ENCODE measurements around the gene PRDM16. TPM values are rescaled to one million over a fixed set of nuclear protein-coding genes. Genes with fewer than 3 reads are reported as not detected.

Gene PRDM16
- total and polyA plus RNA-seq, 2 experiments from 2014 or later, result 0.14 to 0.16 TPM

DNA sequence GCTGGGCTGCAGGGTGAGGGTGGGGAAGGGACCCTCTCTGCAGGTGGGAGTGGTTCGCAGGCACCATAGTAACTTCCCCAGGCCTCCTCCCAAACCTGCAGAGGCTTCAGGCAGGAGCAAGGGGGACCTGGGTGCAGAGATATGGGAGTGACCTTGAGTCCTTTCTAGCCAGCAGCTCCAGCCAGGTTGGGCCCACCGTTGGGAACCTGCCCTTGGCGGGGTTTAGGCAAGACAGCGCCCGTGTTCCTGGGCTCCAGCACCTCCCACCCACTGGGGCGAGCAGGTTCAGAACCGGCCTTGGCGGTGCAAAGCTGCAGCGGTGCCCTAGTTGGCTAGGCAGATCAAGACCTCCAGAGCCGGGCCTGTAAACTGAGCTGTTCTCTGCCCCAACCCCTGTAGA lies 2.2 kb upstream of the PRDM16 start (continued):
- TF ChIP-seq, protein P1, sequence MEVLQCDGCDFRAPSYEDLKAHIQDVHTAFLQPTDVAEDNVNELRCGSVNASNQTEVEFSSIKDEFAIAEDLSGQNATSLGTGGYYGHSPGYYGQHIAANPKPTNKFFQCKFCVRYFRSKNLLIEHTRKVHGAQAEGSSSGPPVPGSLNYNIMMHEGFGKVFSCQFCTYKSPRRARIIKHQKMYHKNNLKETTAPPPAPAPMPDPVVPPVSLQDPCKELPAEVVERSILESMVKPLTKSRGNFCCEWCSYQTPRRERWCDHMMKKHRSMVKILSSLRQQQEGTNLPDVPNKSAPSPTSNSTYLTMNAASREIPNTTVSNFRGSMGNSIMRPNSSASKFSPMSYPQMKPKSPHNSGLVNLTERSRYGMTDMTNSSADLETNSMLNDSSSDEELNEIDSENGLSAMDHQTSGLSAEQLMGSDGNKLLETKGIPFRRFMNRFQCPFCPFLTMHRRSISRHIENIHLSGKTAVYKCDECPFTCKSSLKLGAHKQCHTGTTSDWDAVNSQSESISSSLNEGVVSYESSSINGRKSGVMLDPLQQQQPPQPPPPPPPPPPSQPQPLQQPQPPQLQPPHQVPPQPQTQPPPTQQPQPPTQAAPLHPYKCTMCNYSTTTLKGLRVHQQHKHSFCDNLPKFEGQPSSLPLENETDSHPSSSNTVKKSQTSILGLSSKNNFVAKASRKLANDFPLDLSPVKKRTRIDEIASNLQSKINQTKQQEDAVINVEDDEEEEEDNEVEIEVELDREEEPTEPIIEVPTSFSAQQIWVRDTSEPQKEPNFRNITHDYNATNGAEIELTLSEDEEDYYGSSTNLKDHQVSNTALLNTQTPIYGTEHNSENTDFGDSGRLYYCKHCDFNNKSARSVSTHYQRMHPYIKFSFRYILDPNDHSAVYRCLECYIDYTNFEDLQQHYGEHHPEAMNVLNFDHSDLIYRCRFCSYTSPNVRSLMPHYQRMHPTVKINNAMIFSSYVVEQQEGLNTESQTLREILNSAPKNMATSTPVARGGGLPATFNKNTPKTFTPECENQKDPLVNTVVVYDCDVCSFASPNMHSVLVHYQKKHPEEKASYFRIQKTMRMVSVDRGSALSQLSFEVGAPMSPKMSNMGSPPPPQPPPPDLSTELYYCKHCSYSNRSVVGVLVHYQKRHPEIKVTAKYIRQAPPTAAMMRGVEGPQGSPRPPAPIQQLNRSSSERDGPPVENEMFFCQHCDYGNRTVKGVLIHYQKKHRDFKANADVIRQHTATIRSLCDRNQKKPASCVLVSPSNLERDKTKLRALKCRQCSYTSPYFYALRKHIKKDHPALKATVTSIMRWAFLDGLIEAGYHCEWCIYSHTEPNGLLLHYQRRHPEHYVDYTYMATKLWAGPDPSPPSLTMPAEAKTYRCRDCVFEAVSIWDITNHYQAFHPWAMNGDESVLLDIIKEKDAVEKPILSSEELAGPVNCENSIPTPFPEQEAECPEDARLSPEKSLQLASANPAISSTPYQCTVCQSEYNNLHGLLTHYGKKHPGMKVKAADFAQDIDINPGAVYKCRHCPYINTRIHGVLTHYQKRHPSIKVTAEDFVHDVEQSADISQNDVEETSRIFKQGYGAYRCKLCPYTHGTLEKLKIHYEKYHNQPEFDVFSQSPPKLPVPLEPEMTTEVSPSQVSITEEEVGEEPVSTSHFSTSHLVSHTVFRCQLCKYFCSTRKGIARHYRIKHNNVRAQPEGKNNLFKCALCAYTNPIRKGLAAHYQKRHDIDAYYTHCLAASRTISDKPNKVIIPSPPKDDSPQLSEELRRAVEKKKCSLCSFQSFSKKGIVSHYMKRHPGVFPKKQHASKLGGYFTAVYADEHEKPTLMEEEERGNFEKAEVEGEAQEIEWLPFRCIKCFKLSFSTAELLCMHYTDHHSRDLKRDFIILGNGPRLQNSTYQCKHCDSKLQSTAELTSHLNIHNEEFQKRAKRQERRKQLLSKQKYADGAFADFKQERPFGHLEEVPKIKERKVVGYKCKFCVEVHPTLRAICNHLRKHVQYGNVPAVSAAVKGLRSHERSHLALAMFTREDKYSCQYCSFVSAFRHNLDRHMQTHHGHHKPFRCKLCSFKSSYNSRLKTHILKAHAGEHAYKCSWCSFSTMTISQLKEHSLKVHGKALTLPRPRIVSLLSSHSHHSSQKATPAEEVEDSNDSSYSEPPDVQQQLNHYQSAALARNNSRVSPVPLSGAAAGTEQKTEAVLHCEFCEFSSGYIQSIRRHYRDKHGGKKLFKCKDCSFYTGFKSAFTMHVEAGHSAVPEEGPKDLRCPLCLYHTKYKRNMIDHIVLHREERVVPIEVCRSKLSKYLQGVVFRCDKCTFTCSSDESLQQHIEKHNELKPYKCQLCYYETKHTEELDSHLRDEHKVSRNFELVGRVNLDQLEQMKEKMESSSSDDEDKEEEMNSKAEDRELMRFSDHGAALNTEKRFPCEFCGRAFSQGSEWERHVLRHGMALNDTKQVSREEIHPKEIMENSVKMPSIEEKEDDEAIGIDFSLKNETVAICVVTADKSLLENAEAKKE (CRISPR knock-in tag; IDR thresholded peaks at IDR 0.05), result no peak

DNA sequence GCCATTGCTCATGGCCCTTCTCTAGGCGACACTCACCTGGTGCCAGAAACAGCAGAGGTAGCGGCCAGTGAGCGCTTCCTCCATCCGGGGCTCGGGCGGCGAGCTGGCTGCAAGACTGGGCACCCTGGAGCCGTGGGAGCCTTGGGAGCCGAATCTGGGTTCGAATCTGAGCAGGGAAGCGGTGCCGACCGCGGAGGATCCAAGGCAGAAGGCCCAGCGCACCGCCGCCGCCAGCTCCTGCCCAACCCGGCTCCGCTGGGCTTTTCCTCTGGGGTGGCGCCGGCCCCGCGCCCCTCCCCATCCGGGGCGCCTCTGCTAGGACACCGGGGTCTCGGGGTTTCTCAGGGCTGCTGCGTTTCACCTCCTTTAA lies 1.7 kb upstream of the PRDM16 start:
- ATAC-seq (no peak), DNase-seq (ENCODE audit: low spot score) (peak; percentile 44)
- Mint-ChIP-seq H3K36me3 (ENCODE audit: low read depth) (no peaks in the 10 kb centered on the region), H3K4me3 (peak overlapping the region; percentile 53), H3K9me3 (no peaks in the 10 kb centered on the region; the same call in 2 of the 3 replicates), H3K27ac (no peak overlapping the region), H3K27me3 (ENCODE audit: insufficient read depth, low read depth, poor library complexity) (peaks cover 82% of the 10 kb centered on the region), H3K4me1 (peaks cover 15% of the 10 kb centered on the region)
- H3K4me3 ChIP-seq, result peak overlapping the region; percentile 57
- H2AFZ ChIP-seq, result peak overlapping the region; percentile 59; the same call in 1 of the 2 replicates
- no peaks in the 10 kb centered on the region for H3K36me3 ChIP-seq (ENCODE audit: insufficient read depth)
- peaks cover 94% of the 10 kb centered on the region for H3K27me3 ChIP-seq (ENCODE audit: insufficient read depth)
- TF ChIP-seq CREB1 (CRISPR knock-in tag; IDR thresholded peaks at IDR 0.05; ENCODE audit: low read depth), result no peak
- no peaks in the 10 kb centered on the region for H3K9me2 ChIP-seq (ENCODE audit: insufficient read depth)
- no peaks in the 10 kb centered on the region; the same call in 1 of the 2 replicates for H4K20me1 ChIP-seq (replicated peaks; ENCODE audit: insufficient read depth)
- peak overlapping the region; percentile 81 for H3K4me2 ChIP-seq
- no peak overlapping the region for H3K27ac ChIP-seq (ENCODE audit: low read depth)
- peaks cover 21% of the 10 kb centered on the region for H3K4me1 ChIP-seq (ENCODE audit: insufficient read depth)
- H3K79me2 ChIP-seq (replicated peaks; ENCODE audit: insufficient read depth), result no peaks in the 10 kb centered on the region
- H3F3A ChIP-seq (replicated peaks; ENCODE audit: low read depth), result no peaks in the 10 kb centered on the region

Data from GM23338 (cell line).